ENCODE measurements around the gene LEKR1.

LEKR1 gene

GRCh38 chr3:156975721-156976120, 149.6 kb downstream of the LEKR1 start:
- no peak overlapping the region for H3K27ac ChIP-seq (ENCODE audit: poor library complexity, severe bottlenecking)
- no peak for ATAC-seq (ENCODE audit: low read depth)
- no peak for DNase-seq (ENCODE audit: low spot score)
- TF ChIP-seq CTCF (IDR thresholded peaks at IDR 0.05; ENCODE audit: poor library complexity, severe bottlenecking) = no peak
- no peak overlapping the region for H3K4me3 ChIP-seq (ENCODE audit: severe bottlenecking)
- no peaks in the 10 kb centered on the region for H3K4me1 ChIP-seq (ENCODE audit: insufficient read depth, poor library complexity, severe bottlenecking)
- no peaks in the 10 kb centered on the region for H3K9me3 ChIP-seq (ENCODE audit: severe bottlenecking)
- H3K27me3 ChIP-seq (ENCODE audit: insufficient read depth, poor library complexity, severe bottlenecking) = no peaks in the 10 kb centered on the region
- H3K36me3 ChIP-seq (ENCODE audit: low read depth) = no peaks in the 10 kb centered on the region

GRCh38 chr3:156976933-156977332, 150.8 kb downstream of the LEKR1 start:
- no peaks in the 10 kb centered on the region for H3K9me3 ChIP-seq (ENCODE audit: severe bottlenecking)
- DNase-seq (ENCODE audit: low spot score) (no peak), ATAC-seq (ENCODE audit: low read depth) (no peak)
- no peaks in the 10 kb centered on the region for H3K27me3 ChIP-seq (ENCODE audit: insufficient read depth, poor library complexity, severe bottlenecking)
- H3K4me3 ChIP-seq (ENCODE audit: severe bottlenecking) = no peak overlapping the region
- no peaks in the 10 kb centered on the region for H3K36me3 ChIP-seq (ENCODE audit: low read depth)
- no peak for TF ChIP-seq CTCF (IDR thresholded peaks at IDR 0.05; ENCODE audit: poor library complexity, severe bottlenecking)
- no peak overlapping the region for H3K27ac ChIP-seq (ENCODE audit: poor library complexity, severe bottlenecking)
- no peaks in the 10 kb centered on the region for H3K4me1 ChIP-seq (ENCODE audit: insufficient read depth, poor library complexity, severe bottlenecking)

GRCh38 chr3:156978481-156978961, 152.4 kb downstream of the LEKR1 start:
- DNase-seq (ENCODE audit: low spot score) = no peak
- no peaks in the 10 kb centered on the region for H3K4me1 ChIP-seq (ENCODE audit: insufficient read depth, poor library complexity, severe bottlenecking)
- H3K27me3 ChIP-seq (ENCODE audit: insufficient read depth, poor library complexity, severe bottlenecking) = no peaks in the 10 kb centered on the region
- no peak for ATAC-seq (ENCODE audit: low read depth)
- H3K27ac ChIP-seq (ENCODE audit: poor library complexity, severe bottlenecking) = no peak overlapping the region
- TF ChIP-seq CTCF (IDR thresholded peaks at IDR 0.05; ENCODE audit: poor library complexity, severe bottlenecking) = no peak
- H3K9me3 ChIP-seq (ENCODE audit: severe bottlenecking) = no peaks in the 10 kb centered on the region
- no peaks in the 10 kb centered on the region for H3K36me3 ChIP-seq (ENCODE audit: low read depth)
- H3K4me3 ChIP-seq (ENCODE audit: severe bottlenecking) = no peak overlapping the region

GRCh38 chr3:156981005-156981404, 154.9 kb downstream of the LEKR1 start:
- Histone ChIP-seq H3K4me1 (ENCODE audit: insufficient read depth, poor library complexity, severe bottlenecking) (no peaks in the 10 kb centered on the region), H3K27ac (ENCODE audit: poor library complexity, severe bottlenecking) (no peak overlapping the region), H3K4me3 (ENCODE audit: severe bottlenecking) (no peak overlapping the region), H3K27me3 (ENCODE audit: insufficient read depth, poor library complexity, severe bottlenecking) (no peaks in the 10 kb centered on the region), H3K36me3 (ENCODE audit: low read depth) (no peaks in the 10 kb centered on the region), H3K9me3 (ENCODE audit: severe bottlenecking) (no peaks in the 10 kb centered on the region)
- ATAC-seq (ENCODE audit: low read depth) (no peak), DNase-seq (ENCODE audit: low spot score) (no peak)
- no peak for TF ChIP-seq CTCF (IDR thresholded peaks at IDR 0.05; ENCODE audit: poor library complexity, severe bottlenecking)

GRCh38 chr3:156983559-156983958, 157.4 kb downstream of the LEKR1 start:
- no peak for DNase-seq (ENCODE audit: low spot score)
- Histone ChIP-seq H3K27ac (ENCODE audit: poor library complexity, severe bottlenecking) (no peak overlapping the region), H3K27me3 (ENCODE audit: insufficient read depth, poor library complexity, severe bottlenecking) (no peaks in the 10 kb centered on the region), H3K9me3 (ENCODE audit: severe bottlenecking) (no peaks in the 10 kb centered on the region), H3K4me3 (ENCODE audit: severe bottlenecking) (no peak overlapping the region), H3K4me1 (ENCODE audit: insufficient read depth, poor library complexity, severe bottlenecking) (no peaks in the 10 kb centered on the region), H3K36me3 (ENCODE audit: low read depth) (no peaks in the 10 kb centered on the region)
- ATAC-seq (ENCODE audit: low read depth) = no peak
- TF ChIP-seq CTCF (IDR thresholded peaks at IDR 0.05; ENCODE audit: poor library complexity, severe bottlenecking) = no peak

Data from RWPE2 (cell line).